GM06990 (cell line): ENCODE results near the gene NIPA2.

Experiments used
- DNase-seq: peaks from one replicate; pipeline ENCODE4 v3.0.0-alpha.2; 2011; ENCODE audit not compliant: insufficient read length; ENCODE audit errors: extremely low read depth
- H3K27me3 ChIP-seq: replicated peaks from 2 replicates; pipeline ENCODE4 v1.6.0; 2011; ENCODE audit warnings: low read length; ENCODE audit not compliant: control insufficient read depth, insufficient read depth
- H3K36me3 ChIP-seq: 2 replicates; pipeline ENCODE4 v1.5.1; 2011; ENCODE audit warnings: low read length; ENCODE audit not compliant: control insufficient read depth, insufficient read depth
- H3K4me3 ChIP-seq: replicated peaks from 2 replicates; pipeline ENCODE4 v1.5.1; 2011; ENCODE audit warnings: low read depth, mild to moderate bottlenecking, control low read depth, low read length
- TF ChIP-seq, protein P1 (sequence below): IDR thresholded peaks from 2 replicates; pipeline ENCODE4 v1.5.1; 2011; ENCODE audit warnings: low read length, control low read depth, mild to moderate bottlenecking, inconsistent platforms; ENCODE audit not compliant: insufficient read depth, poor library complexity, severe bottlenecking

Gene NIPA2

GRCh38 chr15:22861161-22861560, 22.7 kb downstream of the NIPA2 start:
- no peak for DNase-seq
- TF ChIP-seq, protein P1, sequence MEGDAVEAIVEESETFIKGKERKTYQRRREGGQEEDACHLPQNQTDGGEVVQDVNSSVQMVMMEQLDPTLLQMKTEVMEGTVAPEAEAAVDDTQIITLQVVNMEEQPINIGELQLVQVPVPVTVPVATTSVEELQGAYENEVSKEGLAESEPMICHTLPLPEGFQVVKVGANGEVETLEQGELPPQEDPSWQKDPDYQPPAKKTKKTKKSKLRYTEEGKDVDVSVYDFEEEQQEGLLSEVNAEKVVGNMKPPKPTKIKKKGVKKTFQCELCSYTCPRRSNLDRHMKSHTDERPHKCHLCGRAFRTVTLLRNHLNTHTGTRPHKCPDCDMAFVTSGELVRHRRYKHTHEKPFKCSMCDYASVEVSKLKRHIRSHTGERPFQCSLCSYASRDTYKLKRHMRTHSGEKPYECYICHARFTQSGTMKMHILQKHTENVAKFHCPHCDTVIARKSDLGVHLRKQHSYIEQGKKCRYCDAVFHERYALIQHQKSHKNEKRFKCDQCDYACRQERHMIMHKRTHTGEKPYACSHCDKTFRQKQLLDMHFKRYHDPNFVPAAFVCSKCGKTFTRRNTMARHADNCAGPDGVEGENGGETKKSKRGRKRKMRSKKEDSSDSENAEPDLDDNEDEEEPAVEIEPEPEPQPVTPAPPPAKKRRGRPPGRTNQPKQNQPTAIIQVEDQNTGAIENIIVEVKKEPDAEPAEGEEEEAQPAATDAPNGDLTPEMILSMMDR = no peak
- Histone ChIP-seq H3K36me3 (peaks cover 19% of the 10 kb centered on the region), H3K4me3 (no peak overlapping the region), H3K27me3 (no peaks in the 10 kb centered on the region)

DNA sequence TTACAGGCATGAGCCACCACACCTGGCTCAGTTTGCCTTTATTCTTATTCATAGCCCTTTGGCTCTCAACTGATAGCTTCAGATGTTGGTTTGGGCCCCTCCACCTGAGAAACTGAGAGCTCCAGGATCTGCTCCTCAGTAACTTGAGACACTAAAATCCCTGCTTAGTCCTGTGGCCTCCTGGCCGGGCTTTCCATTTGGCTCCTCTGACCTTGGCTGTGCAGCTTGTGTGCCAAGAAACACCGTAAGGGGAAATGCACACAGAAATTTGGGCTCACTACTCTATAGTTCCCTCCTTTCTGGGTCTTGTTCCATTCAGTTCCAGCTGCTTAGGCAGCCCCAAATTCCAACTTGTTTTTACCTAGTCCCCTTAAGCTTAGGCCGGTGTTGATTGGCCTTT, 24.9 kb downstream of the NIPA2 start:
- Histone ChIP-seq H3K4me3 (no peak overlapping the region), H3K36me3 (peaks cover 21% of the 10 kb centered on the region), H3K27me3 (no peaks in the 10 kb centered on the region)
- TF ChIP-seq, protein P1 = no peak
- no peak for DNase-seq

GRCh38 chr15:22866079-22866478, 27.6 kb downstream of the NIPA2 start:
- no peak for DNase-seq
- H3K4me3 ChIP-seq = no peak overlapping the region
- H3K27me3 ChIP-seq = no peaks in the 10 kb centered on the region
- TF ChIP-seq, protein P1 = no peak
- H3K36me3 ChIP-seq = peaks cover 23% of the 10 kb centered on the region

- TF ChIP-seq, protein P1 = no peak
- H3K4me3 ChIP-seq = no peak overlapping the region
- H3K27me3 ChIP-seq = no peaks in the 10 kb centered on the region
- DNase-seq = no peak
- H3K36me3 ChIP-seq = peaks cover 23% of the 10 kb centered on the region
Measured at GRCh38 chr15:22867886-22868285, 29.4 kb downstream of the NIPA2 start.

- H3K36me3 ChIP-seq = peaks cover 17% of the 10 kb centered on the region
- TF ChIP-seq, protein P1 = no peak
- no peaks in the 10 kb centered on the region for H3K27me3 ChIP-seq
- DNase-seq = no peak
- H3K4me3 ChIP-seq = no peak overlapping the region
Measured at GRCh38 chr15:22868495-22868894, 30.0 kb downstream of the NIPA2 start.

- H3K36me3 ChIP-seq = peaks cover 16% of the 10 kb centered on the region
- TF ChIP-seq, protein P1 = no peak
- H3K27me3 ChIP-seq = no peaks in the 10 kb centered on the region
- H3K4me3 ChIP-seq = no peak overlapping the region
- no peak for DNase-seq
Measured at GRCh38 chr15:22868928-22869327, 30.5 kb downstream of the NIPA2 start.
